Endodermal cell (in vitro differentiated cells): ENCODE data around the gene CAMTA1. TPM values are rescaled to one million over a fixed set of nuclear protein-coding genes. Genes with fewer than 3 reads are reported as not detected.

ENCODE experiments used
- DNase-seq: peaks from one replicate; pipeline ENCODE4 v3.0.0-alpha.2; 2017
- H3K27ac ChIP-seq: 2 replicates; pipeline ENCODE4 v1.5.1; 2013; ENCODE audit warnings: mild to moderate bottlenecking, low read depth, low read length, moderate library complexity
- H3K27me3 ChIP-seq: 2 replicates; pipeline ENCODE4 v1.6.1; 2013; ENCODE audit warnings: mild to moderate bottlenecking, low read length, moderate library complexity; ENCODE audit not compliant: insufficient read depth, control insufficient read depth, poor library complexity, severe bottlenecking
- H3K36me3 ChIP-seq: 2 replicates; pipeline ENCODE4 v1.7.0; 2013; ENCODE audit warnings: mild to moderate bottlenecking, low read length, moderate library complexity; ENCODE audit not compliant: control insufficient read depth, insufficient read depth
- H3K4me1 ChIP-seq: one replicate; pipeline ENCODE4 v1.7.0; 2013; ENCODE audit warnings: low read length; ENCODE audit not compliant: control insufficient read depth, insufficient read depth
- H3K4me3 ChIP-seq: 2 replicates; pipeline ENCODE4 v1.5.1; 2013; ENCODE audit warnings: mild to moderate bottlenecking, low read length, moderate library complexity
- H3K9ac ChIP-seq: 2 replicates; pipeline ENCODE4 v1.6.1; 2013; ENCODE audit warnings: mild to moderate bottlenecking, low read length, moderate library complexity; ENCODE audit not compliant: poor library complexity, severe bottlenecking; ENCODE audit errors: extremely low read depth
- H3K9me3 ChIP-seq: 2 replicates; pipeline ENCODE4 v1.6.1; 2013; ENCODE audit warnings: mild to moderate bottlenecking, low read length, moderate library complexity; ENCODE audit not compliant: control insufficient read depth
- H3K27ac Mint-ChIP-seq: 2 replicates; pipeline ENCODE4 v1.8.0; 2020; ENCODE audit warnings: mixed read lengths
- H3K27me3 Mint-ChIP-seq: 2 replicates; pipeline ENCODE4 v1.8.0; 2021; ENCODE audit warnings: mild to moderate bottlenecking, mixed read lengths; ENCODE audit not compliant: insufficient read depth
- H3K36me3 Mint-ChIP-seq: 2 replicates; pipeline ENCODE4 v1.8.0; 2020; ENCODE audit warnings: low read depth, mixed read lengths
- H3K4me1 Mint-ChIP-seq: 2 replicates; pipeline ENCODE4 v1.8.0; 2020; ENCODE audit warnings: mixed read lengths
- H3K4me3 Mint-ChIP-seq: 2 replicates; pipeline ENCODE4 v1.8.0; 2020; ENCODE audit warnings: mild to moderate bottlenecking, moderate library complexity, mixed read lengths
- H3K9me3 Mint-ChIP-seq: 2 replicates; pipeline ENCODE4 v1.8.0; 2020; ENCODE audit warnings: mild to moderate bottlenecking, mixed read lengths
- WGBS, 2 experiments: methylation state at CpG; one replicate each; pipeline versions ENCODE4 v1.1.5 to v1.1.7; 2013; ENCODE audit warnings: missing lambda C conversion rate in 2 of 2, mixed read lengths in 1 of 2; ENCODE audit not compliant: insufficient coverage in 1 of 2, insufficient read length in 1 of 2; 5-methylcytosine and 5-hydroxymethylcytosine counted together
- total RNA-seq, 2 donors: library from RNA; stranded (reverse); fragmentation: NEBNext Ultra II Directional in 1 of 2; extraction: Animal tissue kit (Norgen Biotek cat#: 25700) in 1 of 2; gene quantifications; 2 replicates in 1 of 2; 3 replicates in 1 of 2; pipeline ENCODE4 v1.2.1, GENCODE V29; 2021
- TF ChIP-seq, protein P1 (sequence below): fragments of 200-600 bp; sonication (generic); conservative IDR thresholded peaks from 2 replicates; pipeline ENCODE4 v1.5.0; 2021; ENCODE audit warnings: antibody characterized with exemption, mild to moderate bottlenecking

The CAMTA1 gene
- total RNA-seq, 2 donors from 2014 or later: 123 to 137 TPM

DNA sequence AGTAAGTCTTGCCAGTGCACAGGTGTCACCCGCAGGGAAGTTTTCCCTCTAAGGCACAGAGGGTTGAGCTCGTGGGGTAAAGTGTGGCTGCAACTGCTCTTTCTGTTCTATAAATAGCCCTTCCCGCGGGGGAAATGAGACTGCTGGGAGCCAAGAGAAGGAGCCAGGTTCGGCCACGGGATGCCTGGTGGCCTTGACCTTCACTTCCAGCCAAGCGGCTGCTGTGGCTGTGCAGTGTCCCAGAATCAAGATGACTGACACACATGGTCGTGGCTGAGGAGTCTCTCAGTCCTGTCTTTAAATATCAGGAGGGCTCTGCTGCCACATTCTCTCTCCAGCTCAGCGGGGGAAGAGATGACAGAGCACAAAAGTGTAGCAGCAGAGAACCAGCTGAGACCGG lies 831.7 kb downstream of the CAMTA1 start:
- 71 to 81% methylated on average over 6 to 10 of the region's 10 CpGs for WGBS, 2 experiments
- peaks cover 5% of the 10 kb centered on the region for H3K4me1 Mint-ChIP-seq

DNA sequence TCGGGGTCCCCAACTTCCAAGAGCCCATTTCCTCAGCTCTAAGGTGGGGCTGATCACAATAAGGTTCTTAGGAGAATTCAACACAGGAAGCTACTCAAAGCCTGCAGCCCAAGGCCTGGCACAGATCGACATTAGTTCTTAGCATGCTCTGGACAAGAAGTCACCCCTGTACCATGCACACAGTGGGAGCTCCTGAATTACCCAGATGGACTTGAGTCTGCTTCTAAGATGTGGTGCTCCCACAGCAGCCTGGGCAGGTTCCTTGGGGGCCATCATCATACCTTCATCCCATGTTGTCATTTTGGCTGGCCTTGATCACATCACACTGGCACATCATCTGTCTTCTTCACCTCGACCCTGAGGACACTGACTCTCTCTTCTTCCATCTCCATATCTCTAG lies 832.6 kb downstream of the CAMTA1 start:
- Histone ChIP-seq H3K27me3 (no peaks in the 10 kb centered on the region), H3K27ac (no peak overlapping the region), H3K4me1 (no peaks in the 10 kb centered on the region), H3K9ac (no peak overlapping the region), H3K36me3 (no peaks in the 10 kb centered on the region), H3K9me3 (no peaks in the 10 kb centered on the region), H3K4me3 (no peak overlapping the region)
- Mint-ChIP-seq H3K9me3 (no peaks in the 10 kb centered on the region), H3K27ac (no peak overlapping the region), H3K36me3 (no peaks in the 10 kb centered on the region), H3K4me3 (no peak overlapping the region), H3K27me3 (no peaks in the 10 kb centered on the region), H3K4me1 (peaks cover 7% of the 10 kb centered on the region)
- TF ChIP-seq, protein P1, sequence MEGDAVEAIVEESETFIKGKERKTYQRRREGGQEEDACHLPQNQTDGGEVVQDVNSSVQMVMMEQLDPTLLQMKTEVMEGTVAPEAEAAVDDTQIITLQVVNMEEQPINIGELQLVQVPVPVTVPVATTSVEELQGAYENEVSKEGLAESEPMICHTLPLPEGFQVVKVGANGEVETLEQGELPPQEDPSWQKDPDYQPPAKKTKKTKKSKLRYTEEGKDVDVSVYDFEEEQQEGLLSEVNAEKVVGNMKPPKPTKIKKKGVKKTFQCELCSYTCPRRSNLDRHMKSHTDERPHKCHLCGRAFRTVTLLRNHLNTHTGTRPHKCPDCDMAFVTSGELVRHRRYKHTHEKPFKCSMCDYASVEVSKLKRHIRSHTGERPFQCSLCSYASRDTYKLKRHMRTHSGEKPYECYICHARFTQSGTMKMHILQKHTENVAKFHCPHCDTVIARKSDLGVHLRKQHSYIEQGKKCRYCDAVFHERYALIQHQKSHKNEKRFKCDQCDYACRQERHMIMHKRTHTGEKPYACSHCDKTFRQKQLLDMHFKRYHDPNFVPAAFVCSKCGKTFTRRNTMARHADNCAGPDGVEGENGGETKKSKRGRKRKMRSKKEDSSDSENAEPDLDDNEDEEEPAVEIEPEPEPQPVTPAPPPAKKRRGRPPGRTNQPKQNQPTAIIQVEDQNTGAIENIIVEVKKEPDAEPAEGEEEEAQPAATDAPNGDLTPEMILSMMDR: no peak
- 89 to 90% methylated on average over 2 to 3 of the region's 3 CpGs for WGBS, 2 experiments
- DNase-seq: no peak

More for the DNA sequence above, 831.7 kb downstream of the CAMTA1 start:
- no peak overlapping the region for H3K4me3 Mint-ChIP-seq
- no peak overlapping the region for H3K9ac ChIP-seq
- H3K27ac ChIP-seq: no peak overlapping the region
- no peak overlapping the region for H3K27ac Mint-ChIP-seq
- no peaks in the 10 kb centered on the region for H3K4me1 ChIP-seq
- no peaks in the 10 kb centered on the region for H3K36me3 Mint-ChIP-seq
- H3K9me3 ChIP-seq: no peaks in the 10 kb centered on the region
- H3K36me3 ChIP-seq: no peaks in the 10 kb centered on the region
- H3K4me3 ChIP-seq: no peak overlapping the region
- TF ChIP-seq, protein P1: no peak
- DNase-seq: no peak
- no peaks in the 10 kb centered on the region for H3K27me3 ChIP-seq
- no peaks in the 10 kb centered on the region for H3K9me3 Mint-ChIP-seq
- no peaks in the 10 kb centered on the region for H3K27me3 Mint-ChIP-seq

DNA sequence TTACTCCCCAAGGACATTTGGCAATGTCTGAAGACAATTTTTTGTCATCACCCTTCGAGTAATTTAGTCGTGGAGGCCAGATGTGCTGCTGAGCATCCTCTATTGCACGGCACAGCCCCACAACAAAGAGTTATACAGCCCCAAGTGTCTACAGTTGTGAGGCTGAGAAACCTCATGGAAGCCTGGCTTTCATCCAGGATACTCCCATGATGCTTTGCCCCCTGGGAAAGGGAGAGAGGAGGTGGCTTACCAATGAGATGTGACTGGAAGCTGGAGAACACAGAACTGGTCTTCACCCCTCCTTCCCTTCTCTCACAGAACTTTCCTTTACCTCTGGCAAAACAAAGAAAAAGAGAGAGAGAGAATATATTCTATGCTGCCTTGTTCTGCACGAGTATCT lies 834.9 kb downstream of the CAMTA1 start:
- H3K9me3 ChIP-seq: no peaks in the 10 kb centered on the region
- H3K4me1 Mint-ChIP-seq: peaks cover 7% of the 10 kb centered on the region
- DNase-seq: no peak
- H3K36me3 ChIP-seq: no peaks in the 10 kb centered on the region
- H3K27ac Mint-ChIP-seq: no peak overlapping the region
- no peak overlapping the region for H3K9ac ChIP-seq
- H3K4me1 ChIP-seq: no peaks in the 10 kb centered on the region
- TF ChIP-seq, protein P1: no peak
- H3K36me3 Mint-ChIP-seq: no peaks in the 10 kb centered on the region
- H3K27me3 ChIP-seq: no peaks in the 10 kb centered on the region
- no peak overlapping the region for H3K27ac ChIP-seq
- peaks cover 4% of the 10 kb centered on the region for H3K27me3 Mint-ChIP-seq
- H3K4me3 ChIP-seq: no peak overlapping the region
- no peaks in the 10 kb centered on the region for H3K9me3 Mint-ChIP-seq
- 79 to 89% methylated on average over 3 to 4 of the region's 4 CpGs for WGBS, 2 experiments
- no peak overlapping the region for H3K4me3 Mint-ChIP-seq
